ENCODE results near the gene ORAI3.

DNA sequence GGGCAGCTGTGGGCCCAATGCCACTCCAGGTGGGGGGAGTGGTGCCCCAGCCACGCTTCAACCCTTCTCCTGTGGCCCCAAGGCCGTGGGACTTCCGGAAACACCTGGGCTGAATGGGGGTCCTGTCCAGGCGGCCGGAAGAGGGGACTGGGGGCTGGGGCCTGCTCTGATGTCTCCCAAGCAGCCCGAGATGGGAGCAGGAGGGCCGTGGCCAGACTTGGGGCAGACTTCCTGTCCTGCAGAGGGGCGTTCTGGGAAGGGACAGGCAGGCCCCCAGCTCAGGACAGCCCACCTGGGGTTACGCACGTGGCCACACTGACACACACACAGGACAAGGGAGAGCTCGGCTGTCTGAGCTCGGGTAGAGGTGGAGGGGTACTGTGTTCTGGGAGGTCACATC is 41.2 kb downstream of the ORAI3 start:
- TF ChIP-seq, protein P1, sequence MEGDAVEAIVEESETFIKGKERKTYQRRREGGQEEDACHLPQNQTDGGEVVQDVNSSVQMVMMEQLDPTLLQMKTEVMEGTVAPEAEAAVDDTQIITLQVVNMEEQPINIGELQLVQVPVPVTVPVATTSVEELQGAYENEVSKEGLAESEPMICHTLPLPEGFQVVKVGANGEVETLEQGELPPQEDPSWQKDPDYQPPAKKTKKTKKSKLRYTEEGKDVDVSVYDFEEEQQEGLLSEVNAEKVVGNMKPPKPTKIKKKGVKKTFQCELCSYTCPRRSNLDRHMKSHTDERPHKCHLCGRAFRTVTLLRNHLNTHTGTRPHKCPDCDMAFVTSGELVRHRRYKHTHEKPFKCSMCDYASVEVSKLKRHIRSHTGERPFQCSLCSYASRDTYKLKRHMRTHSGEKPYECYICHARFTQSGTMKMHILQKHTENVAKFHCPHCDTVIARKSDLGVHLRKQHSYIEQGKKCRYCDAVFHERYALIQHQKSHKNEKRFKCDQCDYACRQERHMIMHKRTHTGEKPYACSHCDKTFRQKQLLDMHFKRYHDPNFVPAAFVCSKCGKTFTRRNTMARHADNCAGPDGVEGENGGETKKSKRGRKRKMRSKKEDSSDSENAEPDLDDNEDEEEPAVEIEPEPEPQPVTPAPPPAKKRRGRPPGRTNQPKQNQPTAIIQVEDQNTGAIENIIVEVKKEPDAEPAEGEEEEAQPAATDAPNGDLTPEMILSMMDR (IDR thresholded peaks at IDR 0.05; ENCODE audit: borderline replicate concordance, extremely low read depth, low read length, poor library complexity, severe bottlenecking), result no peak
- no peak for TF ChIP-seq EZH2 (IDR thresholded peaks at IDR 0.05; ENCODE audit: borderline replicate concordance, low read depth, low read length, severe bottlenecking)
